HG02840 (cell line): ENCODE data around the gene TMEM232.

ENCODE experiments used
- ATAC-seq: cut with Tn5 transposase; IDR thresholded peaks from one replicate; pipeline ENCODE4 v1.9.1; 2021; ENCODE audit warnings: mild to moderate bottlenecking, moderate library complexity, moderate number of reproducible peaks; ENCODE audit not compliant: unreplicated experiment, low FRiP score

TMEM232 gene

DNA sequence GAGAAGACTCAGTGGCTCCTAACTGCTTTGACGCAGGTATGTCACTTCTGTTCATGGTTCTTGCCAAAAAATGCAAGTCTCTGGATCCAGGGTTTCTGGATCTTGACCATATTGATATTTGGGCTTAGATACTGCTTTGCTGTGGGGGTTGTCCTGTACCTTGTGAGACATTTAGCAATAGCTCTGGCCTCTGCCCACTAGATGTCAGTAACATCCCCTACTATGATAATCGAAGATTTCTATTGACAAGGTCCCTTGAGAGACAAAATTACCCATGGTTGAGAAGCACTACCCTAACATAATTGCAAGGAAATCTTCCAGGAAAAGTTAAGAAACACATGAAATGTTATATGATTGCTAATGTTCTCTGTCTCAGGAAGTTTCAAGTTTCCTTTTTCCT lies 285.4 kb downstream of the TMEM232 start:
- ATAC-seq = no peak

DNA sequence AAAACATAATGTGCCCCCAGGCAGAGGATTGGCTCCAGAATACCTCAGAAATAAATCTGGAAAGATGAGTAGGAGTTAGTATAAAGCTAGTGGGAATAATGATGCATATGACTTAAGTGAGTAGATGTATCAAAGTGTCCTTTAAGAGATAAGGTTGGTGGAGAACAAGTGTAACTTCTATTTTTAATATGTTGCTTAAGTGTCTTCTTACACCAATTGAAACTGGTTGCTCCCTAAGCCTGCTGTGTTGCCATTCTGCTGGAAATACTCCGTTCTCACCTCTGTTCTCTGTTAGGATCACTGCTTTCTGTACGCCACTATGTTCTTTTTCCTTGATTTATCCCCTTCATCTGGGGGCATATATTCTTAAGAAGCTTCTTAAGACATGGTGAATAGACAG lies 286.4 kb downstream of the TMEM232 start:
- ATAC-seq = no peak

GRCh38 chr5:110439296-110439695 lies 287.2 kb downstream of the TMEM232 start:
- no peak for ATAC-seq

DNA sequence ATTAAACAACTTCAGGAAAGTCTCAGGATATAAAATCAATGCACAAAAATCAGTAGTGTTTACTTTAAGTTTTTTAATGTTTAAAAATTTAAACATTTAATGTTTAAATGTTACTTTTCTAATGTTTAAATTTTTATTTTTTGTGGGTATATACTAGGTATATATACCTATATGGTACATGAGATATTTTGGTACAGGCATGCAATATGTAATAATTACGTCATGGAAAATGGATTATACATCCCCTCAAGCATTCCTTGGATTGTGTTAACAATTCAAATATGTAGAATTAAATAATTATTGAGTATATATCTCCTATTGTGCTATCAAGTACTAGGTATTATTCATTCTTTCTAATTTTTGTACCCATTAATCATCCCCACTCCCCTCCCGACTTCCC lies 291.3 kb downstream of the TMEM232 start:
- ATAC-seq = no peak

DNA sequence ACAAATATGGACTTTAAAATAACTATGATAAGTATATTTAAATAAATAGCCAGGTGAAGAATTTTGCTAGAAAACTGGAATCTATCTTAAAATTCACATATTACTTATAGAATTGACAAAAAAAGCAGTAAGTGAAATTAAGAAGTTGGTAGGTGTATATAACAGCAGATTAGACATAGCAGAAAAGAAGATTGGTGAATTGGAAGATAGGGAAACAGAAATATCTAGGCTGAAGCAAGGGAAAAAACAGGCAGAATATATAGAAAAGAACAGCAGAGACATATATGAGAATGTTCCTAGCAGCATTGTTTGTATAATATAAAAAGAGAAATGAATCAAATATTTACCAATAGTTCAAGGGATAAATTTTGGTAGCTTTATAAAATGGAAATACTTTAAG lies 294.9 kb downstream of the TMEM232 start:
- no peak for ATAC-seq

GRCh38 chr5:110414360-110414759 lies 312.1 kb downstream of the TMEM232 start:
- no peak for ATAC-seq

- ATAC-seq = no peak
These were observed 312.6 kb downstream of the TMEM232 start for GRCh38 chr5:110413856-110414255.

GRCh38 chr5:110409571-110409970 lies 316.9 kb downstream of the TMEM232 start:
- ATAC-seq = no peak

DNA sequence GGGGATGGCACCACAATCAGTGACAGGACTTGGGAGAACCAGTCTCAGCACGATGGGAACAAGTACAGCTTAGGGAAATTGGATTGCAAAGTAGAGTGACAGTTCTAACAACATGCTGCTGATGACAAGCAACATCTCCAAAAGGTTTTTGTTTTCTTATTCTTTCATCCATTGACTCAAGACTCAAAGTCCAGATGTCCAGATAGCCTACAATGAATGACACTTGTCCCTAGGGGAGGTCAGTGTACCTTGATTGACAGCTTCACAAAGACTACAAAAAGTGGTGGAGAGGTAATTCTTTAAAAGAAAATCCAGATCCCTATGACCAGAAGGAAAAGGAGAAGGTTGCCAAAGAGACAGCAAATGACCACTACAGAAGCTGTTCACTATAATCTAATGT lies 323.9 kb downstream of the TMEM232 start:
- ATAC-seq = no peak

GRCh38 chr5:110401881-110402280 lies 324.6 kb downstream of the TMEM232 start:
- ATAC-seq = no peak

DNA sequence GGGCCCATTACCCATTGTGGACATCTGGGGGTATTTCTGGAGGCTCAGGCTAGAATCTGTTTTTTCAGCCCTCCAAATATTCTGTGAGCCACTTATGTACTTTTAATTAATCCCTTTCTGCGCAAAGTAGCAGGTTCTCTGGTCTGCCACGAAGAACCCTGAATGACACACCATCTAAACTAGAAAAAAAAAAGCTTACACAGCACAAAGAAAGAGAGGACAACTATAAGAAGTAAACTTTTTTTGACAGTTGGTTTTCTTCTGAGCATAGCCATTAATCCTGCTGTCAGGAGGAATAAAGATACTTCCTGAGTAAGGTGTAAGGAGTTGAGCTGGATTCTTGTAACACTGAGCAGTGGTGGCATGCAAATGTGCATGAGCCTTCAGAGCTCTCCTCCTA lies 327.5 kb downstream of the TMEM232 start:
- no peak for ATAC-seq

GRCh38 chr5:110397281-110397680 lies 329.2 kb downstream of the TMEM232 start:
- no peak for ATAC-seq

- no peak for ATAC-seq
These were observed 339.7 kb downstream of the TMEM232 start for GRCh38 chr5:110386782-110387181.

DNA sequence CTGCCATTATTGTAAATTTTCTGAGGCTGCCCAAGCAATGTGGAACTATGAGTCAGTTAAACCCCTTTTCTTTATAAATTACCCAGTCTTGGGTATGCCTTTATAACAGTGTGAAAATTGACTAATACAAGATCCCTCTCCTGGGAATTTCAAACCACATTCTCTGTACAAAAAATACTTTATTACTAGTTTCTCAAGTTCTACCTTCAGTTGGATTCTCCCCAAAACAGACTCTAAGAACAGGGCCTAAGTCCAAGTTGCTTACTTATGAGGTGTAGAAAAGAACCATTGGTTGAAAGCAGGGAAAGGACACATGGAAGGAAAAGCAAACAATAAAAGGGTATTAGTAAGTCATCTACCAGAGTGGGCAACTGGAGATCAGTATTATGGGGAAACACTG lies 343.2 kb downstream of the TMEM232 start:
- no peak for ATAC-seq

DNA sequence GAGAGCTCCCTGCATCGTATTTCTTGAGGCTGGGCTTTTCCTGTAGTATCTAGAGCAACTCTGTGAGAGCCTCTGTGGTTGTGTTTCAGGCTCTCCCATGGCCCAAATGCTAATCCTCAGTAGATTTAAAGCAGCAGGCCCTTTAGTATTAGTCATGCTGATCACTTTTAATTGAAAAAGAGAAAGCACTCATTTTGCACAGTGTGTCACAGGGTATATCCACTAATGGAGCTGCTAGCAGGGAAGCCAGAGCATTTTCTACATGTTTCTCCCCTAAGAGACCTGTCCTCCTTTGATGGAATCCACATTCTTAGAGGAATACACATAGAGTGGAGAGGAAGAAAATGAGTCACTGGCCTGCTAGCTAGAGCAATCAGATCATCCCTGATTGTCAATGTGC lies 348.5 kb downstream of the TMEM232 start:
- ATAC-seq = no peak

GRCh38 chr5:110377361-110377760 lies 349.1 kb downstream of the TMEM232 start:
- no peak for ATAC-seq

- no peak for ATAC-seq
These were observed 350.1 kb downstream of the TMEM232 start for GRCh38 chr5:110376281-110376951.

DNA sequence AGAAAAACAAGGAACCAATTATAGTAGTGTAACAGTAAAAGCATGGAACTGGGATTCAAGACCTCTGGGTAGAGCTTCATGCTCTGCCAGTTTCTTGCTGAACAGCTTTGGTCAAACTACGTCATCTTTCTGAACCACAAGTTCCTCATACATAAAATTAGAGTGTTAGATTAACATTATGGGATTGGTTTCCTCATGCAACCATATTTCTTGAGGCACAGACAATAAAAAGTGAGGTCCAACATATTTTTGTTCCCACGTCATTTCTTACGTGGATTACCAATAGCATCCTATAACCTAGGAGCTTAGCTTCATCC lies 354.8 kb downstream of the TMEM232 start:
- ATAC-seq = peak; percentile 49

DNA sequence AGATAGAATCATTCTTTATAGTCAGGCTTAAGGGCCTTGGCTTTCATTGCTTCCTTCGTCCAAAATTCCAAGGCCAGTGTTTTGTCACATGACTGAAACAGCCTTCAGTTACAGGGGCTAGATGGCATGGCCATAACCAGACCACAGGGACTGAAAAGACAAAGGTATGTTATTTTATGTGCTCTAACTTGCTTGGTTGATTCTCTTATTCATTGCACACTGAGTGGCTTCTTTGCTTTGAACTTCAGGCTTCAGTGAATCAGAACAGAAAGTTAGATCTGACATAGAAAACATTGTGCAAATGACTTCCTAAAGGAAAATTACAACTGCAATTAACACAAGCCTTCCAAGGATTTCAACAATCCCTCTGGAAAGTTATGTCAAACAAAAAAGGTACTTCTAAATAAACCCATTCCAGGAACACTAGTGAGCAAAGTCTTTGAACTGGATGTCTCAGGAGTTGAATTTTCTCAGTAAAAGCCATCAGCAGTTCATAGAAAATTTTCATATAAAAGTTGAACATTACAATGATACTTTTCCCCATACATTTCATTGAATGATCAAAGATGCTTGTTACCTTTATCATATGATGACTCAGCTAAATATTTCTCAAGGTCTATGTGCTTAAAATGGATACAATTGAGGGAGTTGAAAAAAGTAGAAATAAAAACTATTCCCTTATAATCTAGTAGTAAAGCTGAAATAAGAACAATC lies 355.3 kb downstream of the TMEM232 start:
- ATAC-seq = no peak
